ENCODE measurements around the gene RAB3C.

RAB3C gene

GRCh38 chr5:58711965-58712364 is 129.1 kb downstream of the RAB3C start:
- Histone ChIP-seq H3K9me3 (ENCODE audit: severe bottlenecking) (no peaks in the 10 kb centered on the region), H3K4me1 (ENCODE audit: insufficient read depth, poor library complexity, severe bottlenecking) (no peaks in the 10 kb centered on the region), H3K36me3 (ENCODE audit: low read depth) (no peaks in the 10 kb centered on the region), H3K27ac (ENCODE audit: poor library complexity, severe bottlenecking) (no peak overlapping the region), H3K4me3 (ENCODE audit: severe bottlenecking) (no peak overlapping the region), H3K27me3 (ENCODE audit: insufficient read depth, poor library complexity, severe bottlenecking) (peaks cover 7% of the 10 kb centered on the region)
- ATAC-seq (ENCODE audit: low read depth) (no peak), DNase-seq (ENCODE audit: low spot score) (no peak)
- TF ChIP-seq CTCF (IDR thresholded peaks at IDR 0.05; ENCODE audit: poor library complexity, severe bottlenecking) = no peak

GRCh38 chr5:58714046-58714445 is 131.2 kb downstream of the RAB3C start:
- peaks cover 28% of the 10 kb centered on the region for H3K27me3 ChIP-seq (ENCODE audit: insufficient read depth, poor library complexity, severe bottlenecking)
- H3K36me3 ChIP-seq (ENCODE audit: low read depth) = no peaks in the 10 kb centered on the region
- DNase-seq (ENCODE audit: low spot score) = no peak
- H3K9me3 ChIP-seq (ENCODE audit: severe bottlenecking) = no peaks in the 10 kb centered on the region
- no peak for ATAC-seq (ENCODE audit: low read depth)
- no peak overlapping the region for H3K27ac ChIP-seq (ENCODE audit: poor library complexity, severe bottlenecking)
- TF ChIP-seq CTCF (IDR thresholded peaks at IDR 0.05; ENCODE audit: poor library complexity, severe bottlenecking) = no peak
- H3K4me1 ChIP-seq (ENCODE audit: insufficient read depth, poor library complexity, severe bottlenecking) = no peaks in the 10 kb centered on the region
- no peak overlapping the region for H3K4me3 ChIP-seq (ENCODE audit: severe bottlenecking)

GRCh38 chr5:58715997-58716656 is 133.3 kb downstream of the RAB3C start:
- Histone ChIP-seq H3K4me3 (ENCODE audit: severe bottlenecking) (no peak overlapping the region), H3K9me3 (ENCODE audit: severe bottlenecking) (no peaks in the 10 kb centered on the region), H3K27ac (ENCODE audit: poor library complexity, severe bottlenecking) (no peak overlapping the region), H3K4me1 (ENCODE audit: insufficient read depth, poor library complexity, severe bottlenecking) (no peaks in the 10 kb centered on the region), H3K27me3 (ENCODE audit: insufficient read depth, poor library complexity, severe bottlenecking) (peaks cover 45% of the 10 kb centered on the region), H3K36me3 (ENCODE audit: low read depth) (no peaks in the 10 kb centered on the region)
- DNase-seq (ENCODE audit: low spot score) = no peak
- no peak for ATAC-seq (ENCODE audit: low read depth)
- TF ChIP-seq CTCF (IDR thresholded peaks at IDR 0.05; ENCODE audit: poor library complexity, severe bottlenecking) = no peak

GRCh38 chr5:58716713-58717112 is 133.8 kb downstream of the RAB3C start:
- peaks cover 45% of the 10 kb centered on the region for H3K27me3 ChIP-seq (ENCODE audit: insufficient read depth, poor library complexity, severe bottlenecking)
- no peak for TF ChIP-seq CTCF (IDR thresholded peaks at IDR 0.05; ENCODE audit: poor library complexity, severe bottlenecking)
- ATAC-seq (ENCODE audit: low read depth) (no peak), DNase-seq (ENCODE audit: low spot score) (no peak)
- H3K4me3 ChIP-seq (ENCODE audit: severe bottlenecking) = no peak overlapping the region
- no peak overlapping the region for H3K27ac ChIP-seq (ENCODE audit: poor library complexity, severe bottlenecking)
- H3K36me3 ChIP-seq (ENCODE audit: low read depth) = no peaks in the 10 kb centered on the region
- no peaks in the 10 kb centered on the region for H3K4me1 ChIP-seq (ENCODE audit: insufficient read depth, poor library complexity, severe bottlenecking)
- no peaks in the 10 kb centered on the region for H3K9me3 ChIP-seq (ENCODE audit: severe bottlenecking)

GRCh38 chr5:58717303-58718007 is 134.6 kb downstream of the RAB3C start:
- no peaks in the 10 kb centered on the region for H3K9me3 ChIP-seq (ENCODE audit: severe bottlenecking)
- H3K4me1 ChIP-seq (ENCODE audit: insufficient read depth, poor library complexity, severe bottlenecking) = no peaks in the 10 kb centered on the region
- H3K36me3 ChIP-seq (ENCODE audit: low read depth) = no peaks in the 10 kb centered on the region
- peaks cover 40% of the 10 kb centered on the region for H3K27me3 ChIP-seq (ENCODE audit: insufficient read depth, poor library complexity, severe bottlenecking)
- no peak overlapping the region for H3K4me3 ChIP-seq (ENCODE audit: severe bottlenecking)
- DNase-seq (ENCODE audit: low spot score) = no peak
- TF ChIP-seq CTCF (IDR thresholded peaks at IDR 0.05; ENCODE audit: poor library complexity, severe bottlenecking) = no peak
- no peak for ATAC-seq (ENCODE audit: low read depth)
- H3K27ac ChIP-seq (ENCODE audit: poor library complexity, severe bottlenecking) = no peak overlapping the region
